HepG2 (cell line): Measurements from ENCODE around the gene ANXA7. TPM values are rescaled to one million over a fixed set of nuclear protein-coding genes. Genes with fewer than 3 reads are reported as not detected.

Experiments used
- BCL3 ChIP-seq: sonication (generic); formaldehyde crosslinking; IDR thresholded peaks from 2 replicates; pipeline ENCODE4 v1.5.1; 2020; ENCODE audit warnings: mild to moderate bottlenecking, missing genetic modification reagents, moderate library complexity
- CAMTA2 ChIP-seq: sonication (generic); formaldehyde crosslinking; IDR thresholded peaks from 2 replicates; pipeline ENCODE4 v1.4.0; 2020; ENCODE audit warnings: mild to moderate bottlenecking, missing genetic modification reagents, borderline replicate concordance
- CCDC6 ChIP-seq: sonication (generic); formaldehyde crosslinking; IDR thresholded peaks from 2 replicates; pipeline ENCODE4 v1.8.1; 2022; ENCODE audit warnings: mild to moderate bottlenecking, missing genetic modification reagents, moderate library complexity
- DPF2 ChIP-seq: sonication (generic); formaldehyde crosslinking; IDR thresholded peaks from 2 replicates; pipeline ENCODE4 v1.4.0; 2020; ENCODE audit warnings: mild to moderate bottlenecking, low read depth, missing genetic modification reagents, borderline replicate concordance
- EEA1 ChIP-seq: sonication (generic); formaldehyde crosslinking; IDR thresholded peaks from 2 replicates; pipeline ENCODE4 v1.5.1; 2020; ENCODE audit warnings: mild to moderate bottlenecking, missing genetic modification reagents, borderline replicate concordance
- ELF1 ChIP-seq: sonication (generic); formaldehyde crosslinking; IDR thresholded peaks from 2 replicates; pipeline ENCODE4 v1.4.0; 2020; ENCODE audit warnings: missing genetic modification reagents
- FOXA1 ChIP-seq, 2 experiments: fragments of 450-650 bp in 1 of 2; sonication (generic) in 1 of 2; formaldehyde crosslinking in 1 of 2; IDR thresholded peaks; 2 replicates each; pipeline versions ENCODE4 v1.4.0 to v1.6.1; 2016 to 2020; ENCODE audit warnings: missing genetic modification reagents in 1 of 2
- FOXK1 ChIP-seq: sonication (generic); formaldehyde crosslinking; IDR thresholded peaks from 2 replicates; pipeline ENCODE4 v1.4.0; 2020; ENCODE audit warnings: low read depth, missing genetic modification reagents, borderline replicate concordance
- GZF1 ChIP-seq: sonication (generic); formaldehyde crosslinking; IDR thresholded peaks from 2 replicates; pipeline ENCODE4 v1.5.1; 2020; ENCODE audit warnings: mild to moderate bottlenecking, missing genetic modification reagents
- HNRNPLL ChIP-seq: fragments of 200-400 bp; formaldehyde crosslinking; IDR thresholded peaks from 2 replicates; pipeline ENCODE4 v1.6.1; 2017; ENCODE audit warnings: mild to moderate bottlenecking, low read depth, low read length; ENCODE audit not compliant: poor library complexity, severe bottlenecking
- KMT2A ChIP-seq: sonication (generic); formaldehyde crosslinking; IDR thresholded peaks from 2 replicates; pipeline ENCODE4 v1.4.0; 2020; ENCODE audit warnings: missing genetic modification reagents
- MTERF4 ChIP-seq: sonication (generic); formaldehyde crosslinking; IDR thresholded peaks from 2 replicates; pipeline ENCODE4 v1.8.0; 2023; ENCODE audit warnings: mild to moderate bottlenecking, missing genetic modification reagents
- MXD4 ChIP-seq: IDR thresholded peaks from 2 replicates; pipeline ENCODE4 v1.6.1; 2016; ENCODE audit warnings: mild to moderate bottlenecking, missing biosample characterization, missing genetic modification reagents
- NFKB2 ChIP-seq: sonication (generic); formaldehyde crosslinking; IDR thresholded peaks from 2 replicates; pipeline ENCODE4 v1.4.0; 2020; ENCODE audit warnings: missing genetic modification reagents, borderline replicate concordance
- NR2C2 ChIP-seq: sonication (generic); formaldehyde crosslinking; IDR thresholded peaks from 2 replicates; pipeline ENCODE4 v1.4.0; 2020; ENCODE audit warnings: missing genetic modification reagents, mild to moderate bottlenecking, moderate library complexity, borderline replicate concordance
- NRL ChIP-seq: sonication (generic); formaldehyde crosslinking; IDR thresholded peaks from 2 replicates; pipeline ENCODE4 v1.5.0; 2020; ENCODE audit warnings: missing genetic modification reagents, mild to moderate bottlenecking, moderate library complexity, borderline replicate concordance
- PCBP1 ChIP-seq: fragments of 200-400 bp; formaldehyde crosslinking; IDR thresholded peaks from 2 replicates; pipeline ENCODE4 v1.6.1; 2017; ENCODE audit warnings: mild to moderate bottlenecking, low read depth, low read length, borderline replicate concordance
- TRIM24 ChIP-seq: sonication (generic); formaldehyde crosslinking; IDR thresholded peaks from 2 replicates; pipeline ENCODE4 v1.8.0; 2022; ENCODE audit warnings: mild to moderate bottlenecking, missing genetic modification reagents
- ZBTB37 ChIP-seq: sonication (generic); formaldehyde crosslinking; IDR thresholded peaks from 2 replicates; pipeline ENCODE4 v1.4.0; 2020; ENCODE audit warnings: mild to moderate bottlenecking, missing genetic modification reagents
- ZFP62 ChIP-seq: sonication (generic); formaldehyde crosslinking; IDR thresholded peaks from 2 replicates; pipeline ENCODE4 v1.4.0; 2020; ENCODE audit warnings: missing genetic modification reagents
- ZNF224 ChIP-seq: sonication (generic); formaldehyde crosslinking; IDR thresholded peaks from 2 replicates; pipeline ENCODE4 v1.5.0; 2020; ENCODE audit warnings: mild to moderate bottlenecking, missing genetic modification reagents
- ZNF331 ChIP-seq: sonication (generic); formaldehyde crosslinking; IDR thresholded peaks from 2 replicates; pipeline ENCODE4 v1.4.0; 2020; ENCODE audit warnings: missing genetic modification reagents
- ZNF333 ChIP-seq: sonication (generic); formaldehyde crosslinking; IDR thresholded peaks from 2 replicates; pipeline ENCODE4 v1.4.0; 2020; ENCODE audit warnings: mild to moderate bottlenecking, missing genetic modification reagents, borderline replicate concordance
- ZNF33A ChIP-seq: sonication (generic); formaldehyde crosslinking; IDR thresholded peaks from 2 replicates; pipeline ENCODE4 v1.5.1; 2020; ENCODE audit warnings: missing genetic modification reagents, mild to moderate bottlenecking, moderate library complexity, borderline replicate concordance
- ZNF441 ChIP-seq: sonication (generic); formaldehyde crosslinking; IDR thresholded peaks from 2 replicates; pipeline ENCODE4 v1.7.0; 2021; ENCODE audit warnings: missing genetic modification reagents, borderline replicate concordance
- ZNF75D ChIP-seq: sonication (generic); formaldehyde crosslinking; IDR thresholded peaks from 2 replicates; pipeline ENCODE4 v1.8.1; 2023; ENCODE audit warnings: missing genetic modification reagents, mild to moderate bottlenecking, borderline replicate concordance
- polyA plus RNA-seq, 8 experiments: library from polyadenylated mRNA; depleted of rRNA in 3 of 8; stranded (reverse) in 7 of 8; unstranded in 1 of 8; fragments of >200 nt; fragmentation: Illumina TruSeq in 4 of 8; extraction: Trizol in 4 of 8; gene quantifications; 2 replicates each; pipeline versions ENCODE4 v1.2.1 to v1.2.3, GENCODE V29; 2011 to 2016; ENCODE audit warnings: low read depth in 4 of 8, missing spikeins in 1 of 8, mixed read lengths in 1 of 8; ENCODE audit not compliant: insufficient read depth in 1 of 8
- total RNA-seq, 5 experiments: library from RNA; depleted of rRNA; stranded (reverse); fragments of >200 nt; fragmentation: Illumina TruSeq; extraction: Trizol; gene quantifications; 2 replicates each; pipeline ENCODE4 v1.2.3, GENCODE V29; 2016; ENCODE audit warnings: low read depth in 1 of 5

The ANXA7 gene
- total and polyA plus RNA-seq, 2 of the 13 experiments (the other 11 are each of a cell fraction or from before 2014, with no cell fraction given) = 54.8 to 89.0 TPM

GRCh38 chr10:73413528-73414229 is at the start of gene ANXA7 (continued):
- TF ChIP-seq ZNF33A (CRISPR knock-in tag) (no peak), CAMTA2 (peak; percentile 53), NR2C2 (CRISPR knock-in tag) (peak; percentile 83), NRL (0 out of 2 replicates have a peak, but pooled peaks have one; percentile 83), ZNF441 (peak; percentile 57; the same call in 1 of the 2 replicates), HNRNPLL (peak; percentile 76), DPF2 (CRISPR knock-in tag) (no peak; the same call in 1 of the 2 replicates), PCBP1 (no peak), CCDC6 (CRISPR knock-in tag) (peak; percentile 65), MTERF4 (CRISPR knock-in tag) (peak; percentile 22; the same call in 1 of the 2 replicates), GZF1 (peak; percentile 60; the same call in 1 of the 2 replicates), ZNF75D (CRISPR knock-in tag) (no peak), ELF1 (CRISPR knock-in tag) (peak; percentile 58), ZFP62 (CRISPR knock-in tag) (0 out of 2 replicates have a peak, but pooled peaks have one; percentile 12), TRIM24 (CRISPR knock-in tag) (no peak), MXD4 (CRISPR knock-in tag) (peak; percentile 81), KMT2A (CRISPR knock-in tag) (peak; percentile 78; the same call in 1 of the 2 replicates), ZNF224 (peak; percentile 92; the same call in 1 of the 2 replicates), FOXK1 (CRISPR knock-in tag) (peak; percentile 72; the same call in 1 of the 2 replicates), NFKB2 (CRISPR knock-in tag) (peak; percentile 92; the same call in 1 of the 2 replicates), ZNF331 (CRISPR knock-in tag) (peak; percentile 40; the same call in 1 of the 2 replicates), FOXA1 (IDR thresholded peaks at IDR 0.05) (no peak), FOXA1 (CRISPR knock-in tag; IDR thresholded peaks at IDR 0.05) (no peak), ZNF333 (CRISPR knock-in tag) (peak; percentile 72; the same call in 1 of the 2 replicates), BCL3 (peak; percentile 67; the same call in 1 of the 2 replicates), EEA1 (peak; percentile 94), ZBTB37 (peak; percentile 24; the same call in 1 of the 2 replicates)
